HL-60 (cell line): Measurements from ENCODE around the gene DDX47.

ENCODE experiments used
- DNase-seq, 2 experiments: peaks; one replicate each; pipeline ENCODE4 v3.0.0-alpha.2; 2010 to 2020; ENCODE audit warnings: low read depth in 1 of 2, low spot score in 1 of 2
- H3K27ac ChIP-seq: fragments of 250-450 bp; sonication (Bioruptor Pico); replicated peaks from 2 replicates; pipeline ENCODE4 v1.5.1; 2020; ENCODE audit warnings: mild to moderate bottlenecking, moderate library complexity
- H3K27me3 ChIP-seq: fragments of 250-450 bp; sonication (Bioruptor Pico); 2 replicates; pipeline ENCODE4 v1.5.1; 2021; ENCODE audit warnings: mild to moderate bottlenecking, moderate library complexity; ENCODE audit not compliant: insufficient read depth, poor library complexity, severe bottlenecking
- H3K4me3 ChIP-seq: replicated peaks from 2 replicates; pipeline ENCODE4 v1.5.1; 2011; ENCODE audit warnings: mild to moderate bottlenecking, control low read depth, low read length; ENCODE audit not compliant: insufficient read depth
- GABPA ChIP-seq: IDR thresholded peaks from 2 replicates; pipeline ENCODE4 v1.6.1; 2012; ENCODE audit warnings: low read depth
- POLR2AphosphoS5 ChIP-seq: IDR thresholded peaks from 2 replicates; pipeline ENCODE4 v1.6.1; 2012; ENCODE audit warnings: low read depth
- SPI1 ChIP-seq: IDR thresholded peaks from 2 replicates; pipeline ENCODE4 v1.6.1; 2012; ENCODE audit warnings: low read depth, mild to moderate bottlenecking, borderline replicate concordance
- TF ChIP-seq, protein P1 (sequence below): IDR thresholded peaks from one replicate; pipeline ENCODE4 v1.5.1; 2011; ENCODE audit warnings: low read length, control low read depth, inconsistent platforms; ENCODE audit not compliant: insufficient read depth
- TF ChIP-seq, protein P2 (sequence below): IDR thresholded peaks from 2 replicates; pipeline ENCODE4 v1.6.1; 2012; ENCODE audit warnings: low read depth; ENCODE audit not compliant: insufficient replicate concordance

DDX47 gene

DNA sequence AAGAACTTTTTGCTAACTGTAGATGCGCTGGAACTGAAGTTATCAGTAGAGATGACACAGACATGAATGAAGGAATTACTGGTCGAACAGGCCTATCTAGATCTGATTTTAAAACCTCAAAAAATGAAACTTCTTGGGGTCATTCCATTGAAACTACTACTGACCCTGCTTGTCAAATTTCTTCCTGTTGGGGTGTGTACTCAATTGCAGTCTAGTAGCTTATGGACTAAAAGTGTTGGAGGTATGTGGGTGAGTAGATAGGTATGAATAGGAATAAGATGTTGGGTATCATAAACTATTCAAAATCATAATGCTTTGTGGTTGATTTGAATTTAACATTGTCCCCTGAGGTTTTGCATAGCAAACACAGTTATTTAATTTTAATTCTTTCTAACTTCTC lies 18.5 kb upstream of the DDX47 start:
- H3K4me3 ChIP-seq = no peak overlapping the region
- no peak overlapping the region for H3K27ac ChIP-seq
- no peak for TF ChIP-seq POLR2AphosphoS5
- TF ChIP-seq GABPA = no peak
- no peak for TF ChIP-seq SPI1
- TF ChIP-seq, protein P1, sequence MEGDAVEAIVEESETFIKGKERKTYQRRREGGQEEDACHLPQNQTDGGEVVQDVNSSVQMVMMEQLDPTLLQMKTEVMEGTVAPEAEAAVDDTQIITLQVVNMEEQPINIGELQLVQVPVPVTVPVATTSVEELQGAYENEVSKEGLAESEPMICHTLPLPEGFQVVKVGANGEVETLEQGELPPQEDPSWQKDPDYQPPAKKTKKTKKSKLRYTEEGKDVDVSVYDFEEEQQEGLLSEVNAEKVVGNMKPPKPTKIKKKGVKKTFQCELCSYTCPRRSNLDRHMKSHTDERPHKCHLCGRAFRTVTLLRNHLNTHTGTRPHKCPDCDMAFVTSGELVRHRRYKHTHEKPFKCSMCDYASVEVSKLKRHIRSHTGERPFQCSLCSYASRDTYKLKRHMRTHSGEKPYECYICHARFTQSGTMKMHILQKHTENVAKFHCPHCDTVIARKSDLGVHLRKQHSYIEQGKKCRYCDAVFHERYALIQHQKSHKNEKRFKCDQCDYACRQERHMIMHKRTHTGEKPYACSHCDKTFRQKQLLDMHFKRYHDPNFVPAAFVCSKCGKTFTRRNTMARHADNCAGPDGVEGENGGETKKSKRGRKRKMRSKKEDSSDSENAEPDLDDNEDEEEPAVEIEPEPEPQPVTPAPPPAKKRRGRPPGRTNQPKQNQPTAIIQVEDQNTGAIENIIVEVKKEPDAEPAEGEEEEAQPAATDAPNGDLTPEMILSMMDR = no peak
- TF ChIP-seq, protein P2, sequence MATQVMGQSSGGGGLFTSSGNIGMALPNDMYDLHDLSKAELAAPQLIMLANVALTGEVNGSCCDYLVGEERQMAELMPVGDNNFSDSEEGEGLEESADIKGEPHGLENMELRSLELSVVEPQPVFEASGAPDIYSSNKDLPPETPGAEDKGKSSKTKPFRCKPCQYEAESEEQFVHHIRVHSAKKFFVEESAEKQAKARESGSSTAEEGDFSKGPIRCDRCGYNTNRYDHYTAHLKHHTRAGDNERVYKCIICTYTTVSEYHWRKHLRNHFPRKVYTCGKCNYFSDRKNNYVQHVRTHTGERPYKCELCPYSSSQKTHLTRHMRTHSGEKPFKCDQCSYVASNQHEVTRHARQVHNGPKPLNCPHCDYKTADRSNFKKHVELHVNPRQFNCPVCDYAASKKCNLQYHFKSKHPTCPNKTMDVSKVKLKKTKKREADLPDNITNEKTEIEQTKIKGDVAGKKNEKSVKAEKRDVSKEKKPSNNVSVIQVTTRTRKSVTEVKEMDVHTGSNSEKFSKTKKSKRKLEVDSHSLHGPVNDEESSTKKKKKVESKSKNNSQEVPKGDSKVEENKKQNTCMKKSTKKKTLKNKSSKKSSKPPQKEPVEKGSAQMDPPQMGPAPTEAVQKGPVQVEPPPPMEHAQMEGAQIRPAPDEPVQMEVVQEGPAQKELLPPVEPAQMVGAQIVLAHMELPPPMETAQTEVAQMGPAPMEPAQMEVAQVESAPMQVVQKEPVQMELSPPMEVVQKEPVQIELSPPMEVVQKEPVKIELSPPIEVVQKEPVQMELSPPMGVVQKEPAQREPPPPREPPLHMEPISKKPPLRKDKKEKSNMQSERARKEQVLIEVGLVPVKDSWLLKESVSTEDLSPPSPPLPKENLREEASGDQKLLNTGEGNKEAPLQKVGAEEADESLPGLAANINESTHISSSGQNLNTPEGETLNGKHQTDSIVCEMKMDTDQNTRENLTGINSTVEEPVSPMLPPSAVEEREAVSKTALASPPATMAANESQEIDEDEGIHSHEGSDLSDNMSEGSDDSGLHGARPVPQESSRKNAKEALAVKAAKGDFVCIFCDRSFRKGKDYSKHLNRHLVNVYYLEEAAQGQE = no peak
- no peaks in the 10 kb centered on the region for H3K27me3 ChIP-seq
- no peak for DNase-seq

DNA sequence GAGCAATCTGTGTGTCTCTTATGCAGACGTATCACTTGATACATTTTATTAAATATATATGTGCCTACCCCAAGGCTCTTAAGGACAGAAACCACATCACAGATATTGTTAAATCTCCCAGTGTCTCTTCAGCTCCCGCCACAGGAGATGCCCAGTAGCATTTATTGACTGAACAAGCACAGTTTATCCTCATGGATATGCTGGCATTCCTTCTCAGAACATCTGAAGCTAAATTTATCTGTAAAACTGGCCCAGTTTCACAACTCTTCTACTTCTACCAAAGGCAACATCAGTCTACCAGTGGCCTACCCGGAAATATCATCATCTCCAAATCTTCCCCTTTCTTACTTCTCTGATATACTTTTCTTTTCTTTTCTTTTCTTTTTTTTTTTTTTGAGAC lies 17.0 kb upstream of the DDX47 start:
- TF ChIP-seq, protein P1 = no peak
- no peak for TF ChIP-seq GABPA
- TF ChIP-seq, protein P2 = no peak
- no peak overlapping the region for H3K4me3 ChIP-seq
- H3K27me3 ChIP-seq = no peaks in the 10 kb centered on the region
- H3K27ac ChIP-seq = no peak overlapping the region
- DNase-seq = no peak

DNA sequence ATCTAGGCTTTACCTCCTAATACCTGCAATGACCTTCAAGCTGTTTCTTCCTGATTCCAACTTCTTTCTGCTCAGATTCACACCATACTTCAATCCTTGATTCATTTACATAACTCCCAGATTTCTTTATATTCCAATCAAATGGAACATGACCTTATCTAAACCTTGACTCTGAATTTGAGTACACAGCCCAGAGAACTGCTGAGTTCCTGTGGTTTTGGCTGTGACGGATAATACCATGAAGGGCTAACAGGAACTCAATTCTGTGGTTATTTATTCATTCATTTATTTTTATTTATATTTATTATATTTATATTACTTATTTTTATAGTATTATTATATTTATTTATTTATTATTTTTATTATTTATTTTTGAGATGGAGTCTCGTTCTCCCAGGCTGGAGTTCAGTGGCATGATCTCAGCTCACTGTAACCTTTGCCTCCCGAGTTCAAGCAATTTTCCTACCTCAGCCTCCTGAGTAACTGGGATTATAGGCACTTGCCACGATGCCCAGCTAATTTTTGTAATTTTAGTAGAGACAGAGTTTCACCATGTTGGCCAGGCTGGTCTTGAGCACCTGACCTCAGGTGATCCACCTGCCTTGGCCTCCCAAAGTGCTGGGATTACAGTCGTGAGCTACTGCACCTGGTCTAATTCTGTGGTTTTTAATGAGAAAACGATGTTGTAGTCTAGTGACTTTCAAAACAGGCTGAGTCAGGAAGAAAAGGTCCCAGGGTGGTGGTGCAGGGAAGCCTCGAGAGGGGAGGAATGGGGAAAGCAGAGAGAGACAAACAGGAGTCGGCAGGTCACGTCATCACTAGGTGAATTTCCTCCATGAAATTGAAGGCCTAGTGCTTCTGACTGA lies 16.0 kb upstream of the DDX47 start:
- DNase-seq = no peak
- no peak overlapping the region for H3K4me3 ChIP-seq
- TF ChIP-seq, protein P2 = no peak
- TF ChIP-seq, protein P1 = no peak
- TF ChIP-seq SPI1 (no peak), GABPA (no peak)
- no peaks in the 10 kb centered on the region for H3K27me3 ChIP-seq
- H3K27ac ChIP-seq = no peak overlapping the region
